HFF-Myc (cell line): ENCODE results near the gene GIT1.
A peak's percentile ranks its signal among the peaks of the same experiment; 100 is the strongest.
"Not testable (repeated sequence)": the region's sequence is repeated elsewhere in the genome, so short reads cannot be mapped to it uniquely, and the experiment has no call there.

Experiments used
- DNase-seq: peaks from one replicate; pipeline ENCODE4 v3.0.0-alpha.2; 2011; ENCODE audit warnings: low read depth; ENCODE audit errors: extremely low read depth
- H3K4me3 ChIP-seq: replicated peaks from 2 replicates; pipeline ENCODE4 v1.5.1; 2011; ENCODE audit warnings: low read depth, mild to moderate bottlenecking, control low read depth, low read length
- TF ChIP-seq, protein P1 (sequence below): IDR thresholded peaks from 2 replicates; pipeline ENCODE4 v1.5.1; 2012; ENCODE audit warnings: mild to moderate bottlenecking, low read depth, low read length, control low read depth; ENCODE audit errors: missing control alignments

Gene GIT1

DNA sequence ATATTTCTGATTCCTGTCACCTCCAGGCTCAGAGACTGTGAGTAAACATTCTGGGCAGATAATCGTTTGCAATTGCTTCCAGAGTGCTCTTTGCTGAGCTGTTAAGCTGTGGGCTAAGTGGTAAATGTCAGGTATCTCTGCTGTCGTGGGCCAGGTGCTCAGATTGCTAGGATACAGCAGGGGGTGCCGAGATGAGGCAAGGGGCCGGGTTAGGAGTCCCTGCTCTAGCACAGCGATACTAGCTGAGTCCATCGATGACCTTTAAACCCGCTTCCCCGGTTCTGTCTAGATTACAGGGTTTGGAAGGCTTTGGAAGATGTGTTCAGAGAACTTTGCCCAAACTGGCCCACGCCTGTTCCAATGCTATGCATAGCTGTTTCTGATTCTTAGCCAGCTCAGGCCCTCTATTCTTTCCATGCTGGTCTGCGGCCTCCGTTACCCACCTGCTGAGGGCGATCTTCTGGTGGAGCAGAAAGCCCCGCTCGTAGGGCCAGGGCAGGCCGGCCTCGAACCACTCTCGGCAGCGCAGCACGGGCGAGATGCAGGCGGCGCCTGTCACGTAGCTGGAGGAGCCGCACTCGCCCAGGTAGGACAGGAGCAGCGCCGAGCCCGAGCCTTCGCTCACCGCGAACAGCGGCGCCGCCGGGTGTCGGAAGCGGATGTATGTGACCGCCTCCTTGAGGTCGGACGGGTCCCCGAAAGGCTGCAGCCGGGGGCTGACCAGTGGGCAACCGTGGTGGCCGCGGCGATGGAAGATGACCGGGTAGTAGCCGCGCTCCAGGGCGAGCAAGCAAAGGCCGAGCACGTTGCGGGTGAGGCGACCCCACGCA is 23.6 kb downstream of the GIT1 start:
- no peak for DNase-seq
- TF ChIP-seq, protein P1, sequence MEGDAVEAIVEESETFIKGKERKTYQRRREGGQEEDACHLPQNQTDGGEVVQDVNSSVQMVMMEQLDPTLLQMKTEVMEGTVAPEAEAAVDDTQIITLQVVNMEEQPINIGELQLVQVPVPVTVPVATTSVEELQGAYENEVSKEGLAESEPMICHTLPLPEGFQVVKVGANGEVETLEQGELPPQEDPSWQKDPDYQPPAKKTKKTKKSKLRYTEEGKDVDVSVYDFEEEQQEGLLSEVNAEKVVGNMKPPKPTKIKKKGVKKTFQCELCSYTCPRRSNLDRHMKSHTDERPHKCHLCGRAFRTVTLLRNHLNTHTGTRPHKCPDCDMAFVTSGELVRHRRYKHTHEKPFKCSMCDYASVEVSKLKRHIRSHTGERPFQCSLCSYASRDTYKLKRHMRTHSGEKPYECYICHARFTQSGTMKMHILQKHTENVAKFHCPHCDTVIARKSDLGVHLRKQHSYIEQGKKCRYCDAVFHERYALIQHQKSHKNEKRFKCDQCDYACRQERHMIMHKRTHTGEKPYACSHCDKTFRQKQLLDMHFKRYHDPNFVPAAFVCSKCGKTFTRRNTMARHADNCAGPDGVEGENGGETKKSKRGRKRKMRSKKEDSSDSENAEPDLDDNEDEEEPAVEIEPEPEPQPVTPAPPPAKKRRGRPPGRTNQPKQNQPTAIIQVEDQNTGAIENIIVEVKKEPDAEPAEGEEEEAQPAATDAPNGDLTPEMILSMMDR = no peak
- peak overlapping the region; percentile 66 for H3K4me3 ChIP-seq

DNA sequence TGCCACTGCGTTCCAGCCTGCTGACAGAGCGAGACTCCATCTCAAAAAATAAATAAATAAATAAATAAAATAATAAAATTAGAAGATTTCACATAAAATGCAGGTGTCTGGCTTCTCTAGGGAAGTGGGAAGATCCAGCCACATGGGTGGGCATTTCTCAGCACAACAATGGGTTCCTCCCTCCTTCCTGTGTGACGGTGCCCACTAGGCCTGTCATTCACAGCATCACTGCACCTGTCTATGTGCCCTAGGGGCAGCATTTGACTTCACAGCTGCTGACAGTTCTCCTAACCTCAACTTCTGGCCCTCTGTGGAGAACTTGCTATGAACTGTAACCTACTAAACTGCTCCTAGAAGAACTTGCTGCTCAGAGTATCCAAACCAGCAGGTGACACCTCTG is 25.6 kb downstream of the GIT1 start:
- DNase-seq = no peak
- no peak overlapping the region for H3K4me3 ChIP-seq
- TF ChIP-seq, protein P1 = no peak

DNA sequence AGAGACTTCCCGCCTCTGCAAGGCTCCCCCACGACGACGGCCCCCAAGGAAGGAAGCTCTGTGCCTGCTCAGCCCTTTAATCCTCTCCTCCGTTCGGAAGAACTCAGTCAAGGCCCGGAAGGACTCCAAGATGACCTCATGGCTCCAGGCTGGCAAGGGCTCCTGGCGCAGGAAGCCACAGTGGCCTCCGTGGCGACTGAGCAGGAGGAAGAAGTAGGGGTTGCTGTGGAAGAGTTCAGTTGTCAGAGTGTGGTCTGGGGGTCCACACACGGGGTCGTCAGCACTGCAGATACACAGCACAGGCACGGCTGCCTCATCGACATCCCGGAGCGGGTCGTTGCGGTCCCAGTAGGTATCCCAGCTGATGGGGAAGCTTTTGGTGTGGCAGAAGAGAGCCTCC is 26.8 kb downstream of the GIT1 start:
- DNase-seq = no peak
- H3K4me3 ChIP-seq = no peak overlapping the region
- TF ChIP-seq, protein P1 = no peak

DNA sequence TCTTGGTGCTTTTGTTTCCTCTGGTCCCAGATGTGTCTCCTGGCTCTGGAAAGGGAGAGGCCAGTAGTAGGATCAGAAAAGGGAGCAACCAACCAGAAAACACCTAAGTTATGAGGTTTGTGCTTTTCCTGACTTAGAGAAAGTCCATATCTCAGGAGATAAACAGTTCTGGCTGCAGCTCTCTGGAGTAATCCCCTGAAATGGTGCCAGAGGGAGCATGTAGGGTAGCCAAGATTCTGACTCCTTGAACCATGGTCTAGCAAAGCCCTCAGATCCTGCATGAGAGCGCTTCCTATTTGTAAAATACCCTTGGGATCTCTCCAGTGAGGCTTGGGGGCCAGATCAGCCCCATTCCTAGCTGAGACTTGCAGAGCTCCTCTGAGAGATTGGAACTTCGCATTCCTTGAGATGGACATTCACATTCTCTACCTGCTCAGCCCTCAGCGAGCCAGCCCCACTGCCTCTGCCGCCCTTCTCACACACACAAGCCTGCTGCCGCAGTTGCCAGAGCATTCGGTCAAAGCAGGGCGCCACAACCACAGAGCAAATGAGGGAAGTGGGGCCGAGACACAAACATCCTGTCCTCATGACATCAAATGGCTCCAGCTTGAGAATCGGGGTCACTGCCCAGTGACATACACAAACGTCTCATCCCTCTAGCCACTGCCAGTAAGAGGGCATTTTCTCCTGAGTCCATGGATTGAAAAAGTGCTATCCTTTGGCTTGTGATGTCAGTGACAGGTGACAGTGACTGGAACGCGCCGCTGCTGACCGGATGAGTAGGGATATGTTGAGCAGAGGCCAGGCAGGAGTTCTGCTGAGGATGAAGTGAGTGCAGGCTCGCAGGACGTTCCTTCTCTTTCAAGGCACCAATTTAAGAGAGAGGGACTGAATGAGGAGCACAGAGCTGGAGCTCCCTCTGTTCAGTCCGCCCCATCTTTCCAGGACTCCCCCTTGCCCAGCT is 27.6 kb downstream of the GIT1 start:
- no peak overlapping the region for H3K4me3 ChIP-seq
- TF ChIP-seq, protein P1 = no peak
- no peak for DNase-seq

DNA sequence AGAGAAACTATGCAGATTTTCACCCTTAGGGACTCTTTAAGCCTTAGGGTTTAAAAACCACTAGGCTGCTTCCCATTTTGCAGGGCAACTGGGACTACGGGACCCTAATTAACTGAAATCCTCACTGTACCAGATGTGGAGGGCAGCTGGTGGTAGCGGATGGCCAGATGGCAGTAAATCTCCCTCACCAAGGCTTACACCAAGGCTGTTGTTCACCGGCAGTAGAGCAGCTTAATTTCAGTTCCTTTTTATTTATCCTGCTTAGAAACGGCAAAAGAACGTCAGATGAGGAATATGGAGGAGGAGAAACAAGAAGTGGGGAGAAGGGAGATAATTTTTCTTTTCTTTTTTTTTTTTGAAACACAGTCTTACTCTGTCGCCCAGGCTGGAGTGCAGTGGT is 29.1 kb downstream of the GIT1 start:
- TF ChIP-seq, protein P1 = no peak
- no peak for DNase-seq
- no peak overlapping the region for H3K4me3 ChIP-seq

DNA sequence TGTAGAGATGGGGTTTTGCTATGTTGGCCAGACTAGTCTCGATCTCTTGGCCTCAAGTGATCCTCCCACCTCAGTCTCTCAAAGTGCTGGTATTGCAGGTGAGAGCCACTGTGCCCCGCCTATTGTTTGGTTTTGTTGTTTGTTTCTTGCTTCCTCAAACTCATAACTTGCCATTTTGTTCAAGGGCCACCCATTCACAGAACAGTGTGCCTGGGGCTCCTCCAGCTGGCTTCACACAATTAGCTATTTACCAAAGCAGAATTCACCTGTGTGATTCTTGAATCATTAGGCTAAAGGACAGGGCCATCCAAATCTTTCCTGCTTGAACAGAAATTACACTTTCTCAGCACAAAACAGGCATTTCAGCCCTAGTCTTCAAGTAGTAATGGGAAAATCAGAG is 29.8 kb downstream of the GIT1 start:
- no peak overlapping the region for H3K4me3 ChIP-seq

DNA sequence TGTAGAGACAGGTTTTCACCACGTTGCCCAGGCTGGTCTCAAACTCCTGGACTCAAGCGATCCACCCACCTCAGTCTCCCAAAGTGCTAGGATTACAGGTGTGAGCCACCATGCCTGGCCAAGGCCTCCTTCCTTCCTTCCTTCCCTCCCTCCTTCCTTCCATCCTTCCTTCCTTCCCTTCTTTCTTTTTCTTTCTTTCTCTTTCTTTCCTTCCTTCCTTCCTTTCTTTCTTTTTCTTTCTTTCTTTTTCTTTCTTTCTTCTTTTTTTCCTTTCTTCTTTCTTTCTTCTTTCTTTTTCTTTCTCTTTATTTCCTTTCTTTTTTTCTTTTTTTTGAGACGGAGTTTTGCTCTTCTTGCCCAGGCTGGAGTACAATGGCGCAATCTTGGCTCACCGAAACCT is 31.3 kb downstream of the GIT1 start:
- not testable (repeated sequence) for DNase-seq, H3K4me3 ChIP-seq

More for the DNA sequence above, 29.8 kb downstream of the GIT1 start:
- TF ChIP-seq, protein P1 = no peak
- DNase-seq = no peak
